ENCODE data around the gene MMD. TPM values are rescaled to one million over a fixed set of nuclear protein-coding genes. Genes with fewer than 3 reads are reported as not detected.

The MMD gene
- total RNA-seq, 1 donor from 2014 or later: 22.3 TPM

- peak; percentile 68 for DNase-seq (ENCODE audit: low read depth)
- TF ChIP-seq CTCF (IDR thresholded peaks at IDR 0.05; ENCODE audit: insufficient read depth, low read length, poor library complexity, severe bottlenecking): no peak
- no peaks in the 10 kb centered on the region for H3K36me3 ChIP-seq (ENCODE audit: control insufficient read depth, insufficient read depth, low read length)
- H3K27me3 ChIP-seq (ENCODE audit: control insufficient read depth, insufficient read depth, low read length): no peaks in the 10 kb centered on the region
- H3K4me3 ChIP-seq (ENCODE audit: low read depth, low read length): no peak overlapping the region
Measured at GRCh38 chr17:55458978-55459377, 37.3 kb upstream of the MMD start.

- no peak for DNase-seq (ENCODE audit: low read depth)
- no peak for TF ChIP-seq CTCF (IDR thresholded peaks at IDR 0.05; ENCODE audit: insufficient read depth, low read length, poor library complexity, severe bottlenecking)
- Histone ChIP-seq H3K36me3 (ENCODE audit: control insufficient read depth, insufficient read depth, low read length) (no peaks in the 10 kb centered on the region), H3K4me3 (ENCODE audit: low read depth, low read length) (no peak overlapping the region), H3K27me3 (ENCODE audit: control insufficient read depth, insufficient read depth, low read length) (no peaks in the 10 kb centered on the region)
Measured at GRCh38 chr17:55458287-55458900, 36.8 kb upstream of the MMD start.

GRCh38 chr17:55456307-55457240, 34.9 kb upstream of the MMD start:
- no peaks in the 10 kb centered on the region for H3K27me3 ChIP-seq (ENCODE audit: control insufficient read depth, insufficient read depth, low read length)
- no peaks in the 10 kb centered on the region for H3K36me3 ChIP-seq (ENCODE audit: control insufficient read depth, insufficient read depth, low read length)
- DNase-seq (ENCODE audit: low read depth): no peak
- no peak overlapping the region for H3K4me3 ChIP-seq (ENCODE audit: low read depth, low read length)
- no peak for TF ChIP-seq CTCF (IDR thresholded peaks at IDR 0.05; ENCODE audit: insufficient read depth, low read length, poor library complexity, severe bottlenecking)

GRCh38 chr17:55454906-55455474, 33.4 kb upstream of the MMD start:
- no peak for DNase-seq (ENCODE audit: low read depth)
- no peak for TF ChIP-seq CTCF (IDR thresholded peaks at IDR 0.05; ENCODE audit: insufficient read depth, low read length, poor library complexity, severe bottlenecking)
- Histone ChIP-seq H3K4me3 (ENCODE audit: low read depth, low read length) (no peak overlapping the region), H3K27me3 (ENCODE audit: control insufficient read depth, insufficient read depth, low read length) (no peaks in the 10 kb centered on the region), H3K36me3 (ENCODE audit: control insufficient read depth, insufficient read depth, low read length) (no peaks in the 10 kb centered on the region)

GRCh38 chr17:55453839-55454557, 32.4 kb upstream of the MMD start:
- H3K4me3 ChIP-seq (ENCODE audit: low read depth, low read length): no peak overlapping the region
- no peaks in the 10 kb centered on the region for H3K27me3 ChIP-seq (ENCODE audit: control insufficient read depth, insufficient read depth, low read length)
- TF ChIP-seq CTCF (IDR thresholded peaks at IDR 0.05; ENCODE audit: insufficient read depth, low read length, poor library complexity, severe bottlenecking): no peak
- H3K36me3 ChIP-seq (ENCODE audit: control insufficient read depth, insufficient read depth, low read length): no peaks in the 10 kb centered on the region
- DNase-seq (ENCODE audit: low read depth): no peak
